ENCODE data around the gene FBH1.
"Not testable (repeated sequence)": the region's sequence is repeated elsewhere in the genome, so short reads cannot be mapped to it uniquely, and the experiment has no call there.

The FBH1 gene

DNA sequence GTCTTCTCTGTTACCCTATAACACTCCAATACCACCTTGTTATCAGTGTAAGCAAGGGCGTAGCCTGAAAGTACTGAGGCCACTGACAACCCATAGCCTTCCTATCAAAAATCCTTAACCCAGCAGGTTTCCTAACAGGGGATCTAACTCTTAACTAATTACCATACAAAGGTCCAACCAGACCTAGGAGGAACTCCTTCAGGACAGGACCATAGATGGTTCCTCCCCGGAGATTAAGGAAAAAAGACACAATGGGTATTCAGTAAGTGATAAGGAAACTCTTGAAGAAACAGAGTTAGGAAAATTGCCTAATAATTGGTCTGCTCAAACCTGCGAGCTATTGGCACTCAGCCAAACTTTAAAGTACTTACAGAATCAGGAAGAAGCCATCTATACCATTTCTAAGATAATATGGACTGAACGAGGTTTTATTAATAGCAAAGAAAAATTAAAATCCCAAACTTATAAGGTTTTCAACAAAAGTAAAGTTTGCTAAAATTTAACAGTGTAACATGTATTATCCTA lies 22.9 kb upstream of the FBH1 start:
- H3K27ac ChIP-seq; in situ Hi-C loops (cut with HindIII; ENCODE audit: low pct_ligation_motif_present, low sequenced_read_pairs); H3K36me3 ChIP-seq (replicated peaks); DNase-seq; H3K4me3 ChIP-seq (ENCODE audit: low read depth, low read length); H3K27me3 ChIP-seq (replicated peaks): not testable (repeated sequence)

DNA sequence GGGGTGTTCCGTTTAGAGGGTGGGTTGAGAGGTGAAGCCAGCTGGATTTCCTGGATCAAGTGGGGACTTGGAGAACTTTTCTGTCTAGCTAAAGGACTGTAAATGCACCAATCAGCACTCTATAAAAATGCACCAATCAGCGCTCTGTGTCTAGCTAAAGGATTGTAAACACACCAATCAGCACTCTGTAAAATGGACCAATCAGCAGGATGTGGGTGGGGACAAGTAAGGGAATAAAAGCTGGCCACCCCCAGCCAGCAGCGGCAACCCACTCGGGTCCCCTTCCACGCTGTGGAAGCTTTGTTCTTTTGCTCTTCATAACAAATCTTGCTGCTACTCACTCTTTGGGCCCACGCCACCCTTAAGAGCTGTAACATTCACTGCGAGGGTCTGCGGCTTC lies 21.7 kb upstream of the FBH1 start:
- H3K27me3 ChIP-seq (replicated peaks); H3K36me3 ChIP-seq (replicated peaks); H3K27ac ChIP-seq; in situ Hi-C loops (cut with HindIII; ENCODE audit: low pct_ligation_motif_present, low sequenced_read_pairs); H3K4me3 ChIP-seq (ENCODE audit: low read depth, low read length); DNase-seq: not testable (repeated sequence)

DNA sequence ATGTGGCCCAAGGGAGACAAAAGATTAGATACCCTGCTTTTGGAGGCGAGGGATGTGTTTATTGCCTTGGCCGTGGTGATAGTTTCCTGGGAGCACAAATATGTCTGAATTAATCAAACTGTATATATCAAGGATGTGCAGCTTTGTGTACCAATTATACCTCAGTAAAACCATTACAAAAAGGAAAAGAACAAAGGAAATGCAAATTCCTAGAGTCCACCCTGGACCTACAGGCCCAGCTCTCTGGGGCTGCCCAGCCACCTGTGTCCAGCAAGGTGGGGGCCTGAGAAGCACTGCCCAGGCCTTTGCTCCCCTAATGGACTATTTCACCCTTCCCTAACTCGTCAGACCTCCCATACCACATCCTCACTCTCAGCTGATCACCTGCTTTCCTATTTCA lies 20.9 kb upstream of the FBH1 start:
- in situ Hi-C loops (cut with HindIII; ENCODE audit: low pct_ligation_motif_present, low sequenced_read_pairs): no loop called here
- Histone ChIP-seq H3K36me3 (replicated peaks) (no peaks in the 10 kb centered on the region), H3K27ac (no peak overlapping the region), H3K4me3 (ENCODE audit: low read depth, low read length) (no peak overlapping the region), H3K27me3 (replicated peaks) (no peaks in the 10 kb centered on the region)
- no peak for DNase-seq
- TF ChIP-seq, protein P1, sequence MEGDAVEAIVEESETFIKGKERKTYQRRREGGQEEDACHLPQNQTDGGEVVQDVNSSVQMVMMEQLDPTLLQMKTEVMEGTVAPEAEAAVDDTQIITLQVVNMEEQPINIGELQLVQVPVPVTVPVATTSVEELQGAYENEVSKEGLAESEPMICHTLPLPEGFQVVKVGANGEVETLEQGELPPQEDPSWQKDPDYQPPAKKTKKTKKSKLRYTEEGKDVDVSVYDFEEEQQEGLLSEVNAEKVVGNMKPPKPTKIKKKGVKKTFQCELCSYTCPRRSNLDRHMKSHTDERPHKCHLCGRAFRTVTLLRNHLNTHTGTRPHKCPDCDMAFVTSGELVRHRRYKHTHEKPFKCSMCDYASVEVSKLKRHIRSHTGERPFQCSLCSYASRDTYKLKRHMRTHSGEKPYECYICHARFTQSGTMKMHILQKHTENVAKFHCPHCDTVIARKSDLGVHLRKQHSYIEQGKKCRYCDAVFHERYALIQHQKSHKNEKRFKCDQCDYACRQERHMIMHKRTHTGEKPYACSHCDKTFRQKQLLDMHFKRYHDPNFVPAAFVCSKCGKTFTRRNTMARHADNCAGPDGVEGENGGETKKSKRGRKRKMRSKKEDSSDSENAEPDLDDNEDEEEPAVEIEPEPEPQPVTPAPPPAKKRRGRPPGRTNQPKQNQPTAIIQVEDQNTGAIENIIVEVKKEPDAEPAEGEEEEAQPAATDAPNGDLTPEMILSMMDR (IDR thresholded peaks at IDR 0.05; ENCODE audit: low read depth, low read length, missing control alignments): no peak

DNA sequence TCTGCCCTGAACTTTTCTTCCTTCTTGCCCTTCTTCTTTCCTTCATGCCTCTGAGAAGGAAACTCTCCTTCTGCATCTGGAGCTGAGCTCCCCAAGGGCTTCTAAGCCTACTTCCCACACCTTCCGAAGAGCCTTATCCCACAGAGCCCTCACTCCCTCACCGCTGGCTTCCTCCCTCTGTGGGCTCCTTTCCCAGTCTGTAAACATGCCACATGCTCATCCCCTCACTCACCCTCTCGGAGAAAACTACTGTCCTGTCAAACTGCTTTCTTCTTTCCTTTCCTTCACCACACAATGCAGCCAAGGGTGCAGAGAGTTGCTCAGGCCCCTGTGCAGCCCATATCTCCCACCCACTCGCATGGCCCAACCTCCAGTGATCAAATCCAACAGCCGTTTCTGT lies 18.4 kb upstream of the FBH1 start:
- in situ Hi-C loops (cut with HindIII; ENCODE audit: low pct_ligation_motif_present, low sequenced_read_pairs): no loop called here
- DNase-seq: no peak
- Histone ChIP-seq H3K4me3 (ENCODE audit: low read depth, low read length) (no peak overlapping the region), H3K27ac (no peak overlapping the region), H3K36me3 (replicated peaks) (no peaks in the 10 kb centered on the region), H3K27me3 (replicated peaks) (no peaks in the 10 kb centered on the region)
- TF ChIP-seq, protein P1 (IDR thresholded peaks at IDR 0.05; ENCODE audit: low read depth, low read length, missing control alignments): no peak

DNA sequence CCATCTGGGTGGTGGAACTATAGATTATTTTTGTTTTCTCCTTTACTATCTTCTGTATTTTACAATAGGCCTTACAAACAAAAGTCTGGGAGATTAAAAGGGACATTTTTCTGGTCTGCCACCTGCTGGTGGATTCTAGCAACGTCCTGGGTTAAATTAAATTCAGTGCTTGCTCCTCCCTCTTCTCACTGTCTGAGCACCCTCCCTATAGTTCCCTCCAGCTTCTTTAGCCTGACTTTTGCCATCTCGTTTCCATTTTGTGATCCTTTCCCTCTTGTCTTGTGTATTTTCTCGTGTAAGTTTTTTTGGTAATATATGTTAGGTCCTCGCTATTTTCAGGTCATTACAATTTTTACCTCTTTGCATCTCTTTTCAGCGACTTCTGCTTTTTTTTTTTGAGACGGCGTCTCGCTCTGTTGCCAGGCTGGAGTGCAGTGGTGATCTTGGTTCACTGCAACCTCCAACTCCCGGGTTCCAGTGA lies 16.5 kb upstream of the FBH1 start:
- Histone ChIP-seq H3K36me3 (replicated peaks) (no peaks in the 10 kb centered on the region), H3K27ac (no peak overlapping the region), H3K4me3 (ENCODE audit: low read depth, low read length) (no peak overlapping the region), H3K27me3 (replicated peaks) (no peaks in the 10 kb centered on the region)
- peak; percentile 68 for DNase-seq
- in situ Hi-C loops (cut with HindIII; ENCODE audit: low pct_ligation_motif_present, low sequenced_read_pairs): no loop called here
- TF ChIP-seq, protein P1 (IDR thresholded peaks at IDR 0.05; ENCODE audit: low read depth, low read length, missing control alignments): peak; percentile 79

DNA sequence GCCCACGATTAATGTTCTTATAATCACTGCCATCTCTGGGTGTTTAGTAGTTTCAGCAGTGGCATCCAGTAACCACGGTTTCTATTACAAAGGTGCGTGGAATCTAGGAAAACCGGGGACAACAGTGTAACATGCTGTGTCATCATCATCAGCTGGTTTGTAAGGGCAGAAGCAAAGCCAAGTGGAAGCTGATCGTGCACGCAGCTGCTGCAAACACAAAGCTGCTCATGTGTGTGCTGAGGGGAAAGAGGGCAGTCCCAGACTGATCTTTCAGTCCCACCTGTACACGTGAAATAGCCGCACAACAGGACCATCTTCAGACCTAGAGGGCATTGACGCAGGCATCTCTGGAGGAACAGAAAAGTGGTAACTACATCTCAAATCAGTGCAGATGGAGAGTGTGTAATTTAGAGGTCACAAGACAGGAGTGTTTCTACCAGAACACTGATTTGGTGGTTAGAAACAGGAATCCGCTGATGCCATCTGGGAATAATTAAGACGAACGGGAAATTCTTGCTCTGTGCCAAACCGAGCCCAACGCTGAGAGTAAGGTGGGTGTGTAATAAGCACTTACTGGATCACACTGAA lies 13.8 kb upstream of the FBH1 start:
- Histone ChIP-seq H3K4me3 (ENCODE audit: low read depth, low read length) (no peak overlapping the region), H3K36me3 (replicated peaks) (peaks cover 9% of the 10 kb centered on the region), H3K27ac (no peak overlapping the region), H3K27me3 (replicated peaks) (no peaks in the 10 kb centered on the region)
- TF ChIP-seq, protein P1 (IDR thresholded peaks at IDR 0.05; ENCODE audit: low read depth, low read length, missing control alignments): no peak
- in situ Hi-C loops (cut with HindIII; ENCODE audit: low pct_ligation_motif_present, low sequenced_read_pairs): no loop called here
- no peak for DNase-seq

DNA sequence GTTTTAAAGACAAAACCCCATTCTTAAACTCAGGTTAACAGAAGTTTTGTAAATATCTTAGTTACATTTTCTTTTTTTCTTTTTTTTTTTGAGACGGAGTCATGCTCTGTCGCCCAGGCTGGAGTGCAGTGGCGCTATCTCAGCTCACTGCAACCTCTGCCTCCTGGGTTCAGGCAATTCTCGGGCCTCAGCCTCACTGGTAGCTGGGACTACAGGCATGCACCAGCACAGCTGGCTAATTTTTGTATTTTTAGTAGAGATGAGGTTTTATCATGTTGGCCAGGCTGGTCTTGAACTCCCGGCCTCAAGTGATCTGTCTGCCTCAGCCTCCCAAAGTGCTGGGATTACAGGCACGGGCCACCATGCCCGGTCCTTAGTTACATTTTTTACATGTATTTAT lies 13.0 kb upstream of the FBH1 start:
- H3K4me3 ChIP-seq (ENCODE audit: low read depth, low read length); DNase-seq; in situ Hi-C loops (cut with HindIII; ENCODE audit: low pct_ligation_motif_present, low sequenced_read_pairs); H3K36me3 ChIP-seq (replicated peaks); H3K27ac ChIP-seq; H3K27me3 ChIP-seq (replicated peaks): not testable (repeated sequence)

All from brain microvascular endothelial cell (primary cell).